K562 (cell line): ENCODE results near the gene NDUFAF5.

Source experiments
- C11orf30 ChIP-seq: fragments of 450-650 bp; IDR thresholded peaks from 2 replicates; pipeline ENCODE4 v1.6.1; 2016; ENCODE audit warnings: low read depth, mild to moderate bottlenecking
- MAFK ChIP-seq: IDR thresholded peaks from 2 replicates; pipeline ENCODE4 v1.6.1; 2011; ENCODE audit warnings: low read length, improper control_type of control experiment
- NBN ChIP-seq: fragments of 450-650 bp; IDR thresholded peaks from 2 replicates; pipeline ENCODE4 v1.6.1; 2016; ENCODE audit warnings: low read depth, mild to moderate bottlenecking
- NEUROD1 ChIP-seq: fragments of 150-350 bp; IDR thresholded peaks from 2 replicates; pipeline ENCODE4 v1.6.1; 2014; ENCODE audit warnings: borderline replicate concordance, low read length, low read depth; ENCODE audit not compliant: partially characterized antibody
- NFIC ChIP-seq: fragments of 450-650 bp; IDR thresholded peaks from 2 replicates; pipeline ENCODE4 v1.6.1; 2017; ENCODE audit warnings: mild to moderate bottlenecking, inconsistent platforms
- NRF1 ChIP-seq, 2 experiments: fragments of 450-650 bp; IDR thresholded peaks in 1 of 2; conservative IDR thresholded peaks in 1 of 2; 2 replicates each; pipeline ENCODE4 v1.6.1; 2014; ENCODE audit warnings: mild to moderate bottlenecking in 2 of 2
- POLR2AphosphoS5 ChIP-seq: IDR thresholded peaks from 2 replicates; pipeline ENCODE4 v1.6.1; 2011; ENCODE audit warnings: mild to moderate bottlenecking, low read depth, low read length, moderate library complexity; ENCODE audit not compliant: control insufficient read depth, insufficient read depth
- SMARCE1 ChIP-seq: fragments of 450-650 bp; IDR thresholded peaks from 2 replicates; pipeline ENCODE4 v1.7.1; 2016; ENCODE audit warnings: mild to moderate bottlenecking
- TAF1 ChIP-seq: IDR thresholded peaks from 2 replicates; pipeline ENCODE4 v1.6.1; 2011; ENCODE audit warnings: mild to moderate bottlenecking, low read length, moderate library complexity; ENCODE audit not compliant: insufficient read depth, control insufficient read depth, severe bottlenecking; ENCODE audit errors: extremely low read depth
- ZNF212 ChIP-seq: fragments of 450-650 bp; formaldehyde crosslinking; IDR thresholded peaks from 2 replicates; pipeline ENCODE4 v1.4.0; 2020; ENCODE audit warnings: mild to moderate bottlenecking
- ZNF384 ChIP-seq: IDR thresholded peaks from 2 replicates; pipeline ENCODE4 v1.6.1; 2012; ENCODE audit warnings: low read depth, low read length, improper control_type of control experiment
- TF ChIP-seq, protein P1 (sequence below), 2 experiments: fragments of 450-650 bp; formaldehyde crosslinking in 1 of 2; IDR thresholded peaks; 2 replicates each; pipeline versions ENCODE4 v1.4.0 to v1.6.1; 2014 to 2020; ENCODE audit warnings: mild to moderate bottlenecking in 2 of 2, borderline replicate concordance in 1 of 2, low read depth in 1 of 2
- TF ChIP-seq, protein P2 (sequence below): fragments of 250-450 bp; sonication (Bioruptor Pico); IDR thresholded peaks from 2 replicates; pipeline ENCODE4 v1.8.0; 2021; ENCODE audit warnings: moderate library complexity, mild to moderate bottlenecking, inconsistent platforms

DNA sequence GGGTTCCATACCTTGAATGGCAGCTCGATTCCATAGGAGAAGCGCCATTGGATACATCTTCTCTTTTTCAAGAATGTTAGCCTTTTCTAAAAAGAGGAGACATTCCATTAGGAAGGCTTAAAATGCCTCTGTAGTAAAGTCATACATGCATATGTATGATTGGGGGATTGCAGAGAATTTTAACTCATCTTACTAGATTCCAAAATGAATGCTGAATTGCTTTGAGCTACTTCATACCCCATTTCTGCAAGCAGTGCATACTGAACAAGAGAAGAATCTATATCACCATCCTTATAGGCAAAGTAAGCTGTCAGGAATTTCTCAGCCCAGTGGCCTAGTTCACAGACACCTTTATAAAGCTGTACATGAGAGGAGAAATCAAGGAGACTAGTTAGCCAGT, 80.3 kb downstream of the NDUFAF5 start:
- no peak for TF ChIP-seq SMARCE1
- TF ChIP-seq C11orf30, result no peak
- no peak for TF ChIP-seq ZNF384
- TF ChIP-seq NEUROD1, result no peak
- TF ChIP-seq, protein P1, sequence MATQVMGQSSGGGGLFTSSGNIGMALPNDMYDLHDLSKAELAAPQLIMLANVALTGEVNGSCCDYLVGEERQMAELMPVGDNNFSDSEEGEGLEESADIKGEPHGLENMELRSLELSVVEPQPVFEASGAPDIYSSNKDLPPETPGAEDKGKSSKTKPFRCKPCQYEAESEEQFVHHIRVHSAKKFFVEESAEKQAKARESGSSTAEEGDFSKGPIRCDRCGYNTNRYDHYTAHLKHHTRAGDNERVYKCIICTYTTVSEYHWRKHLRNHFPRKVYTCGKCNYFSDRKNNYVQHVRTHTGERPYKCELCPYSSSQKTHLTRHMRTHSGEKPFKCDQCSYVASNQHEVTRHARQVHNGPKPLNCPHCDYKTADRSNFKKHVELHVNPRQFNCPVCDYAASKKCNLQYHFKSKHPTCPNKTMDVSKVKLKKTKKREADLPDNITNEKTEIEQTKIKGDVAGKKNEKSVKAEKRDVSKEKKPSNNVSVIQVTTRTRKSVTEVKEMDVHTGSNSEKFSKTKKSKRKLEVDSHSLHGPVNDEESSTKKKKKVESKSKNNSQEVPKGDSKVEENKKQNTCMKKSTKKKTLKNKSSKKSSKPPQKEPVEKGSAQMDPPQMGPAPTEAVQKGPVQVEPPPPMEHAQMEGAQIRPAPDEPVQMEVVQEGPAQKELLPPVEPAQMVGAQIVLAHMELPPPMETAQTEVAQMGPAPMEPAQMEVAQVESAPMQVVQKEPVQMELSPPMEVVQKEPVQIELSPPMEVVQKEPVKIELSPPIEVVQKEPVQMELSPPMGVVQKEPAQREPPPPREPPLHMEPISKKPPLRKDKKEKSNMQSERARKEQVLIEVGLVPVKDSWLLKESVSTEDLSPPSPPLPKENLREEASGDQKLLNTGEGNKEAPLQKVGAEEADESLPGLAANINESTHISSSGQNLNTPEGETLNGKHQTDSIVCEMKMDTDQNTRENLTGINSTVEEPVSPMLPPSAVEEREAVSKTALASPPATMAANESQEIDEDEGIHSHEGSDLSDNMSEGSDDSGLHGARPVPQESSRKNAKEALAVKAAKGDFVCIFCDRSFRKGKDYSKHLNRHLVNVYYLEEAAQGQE (IDR thresholded peaks at IDR 0.05; ENCODE audit: borderline replicate concordance), result no peak
- TF ChIP-seq, protein P1 (CRISPR knock-in tag; IDR thresholded peaks at IDR 0.05; ENCODE audit: low read depth), result no peak
- TF ChIP-seq TAF1, result no peak
- no peak for TF ChIP-seq MAFK
- TF ChIP-seq POLR2AphosphoS5, result no peak
- no peak for TF ChIP-seq NFIC
- no peak for TF ChIP-seq ZNF212
- no peak for TF ChIP-seq NRF1 (conservative IDR thresholded peaks at IDR 0.05 in 1 of 2, IDR thresholded peaks at IDR 0.05 in 1 of 2)
- TF ChIP-seq, protein P2, sequence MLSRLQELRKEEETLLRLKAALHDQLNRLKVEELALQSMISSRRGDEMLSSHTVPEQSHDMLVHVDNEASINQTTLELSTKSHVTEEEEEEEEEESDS (CRISPR knock-in tag), result no peak
- TF ChIP-seq NBN, result no peak
